D721Med (cell line): ENCODE results near the gene CASD1.
A peak's percentile ranks its signal among the peaks of the same experiment; 100 is the strongest.

Source experiments
- DNase-seq: peaks from one replicate; pipeline ENCODE4 v3.0.0; 2011; ENCODE audit warnings: low spot score; ENCODE audit not compliant: insufficient read length
- FAIRE-seq: peaks from 2 replicates; lab custom pipeline; 2011; peaks lifted over from hg19 to GRCh38; lab: Jason Lieb, UNC
- TF ChIP-seq, protein P1 (sequence below): IDR thresholded peaks from 2 replicates; pipeline ENCODE4 v1.5.1; 2012; ENCODE audit warnings: mild to moderate bottlenecking, control low read depth; ENCODE audit not compliant: insufficient read depth; ENCODE audit errors: missing control alignments

The CASD1 gene

DNA sequence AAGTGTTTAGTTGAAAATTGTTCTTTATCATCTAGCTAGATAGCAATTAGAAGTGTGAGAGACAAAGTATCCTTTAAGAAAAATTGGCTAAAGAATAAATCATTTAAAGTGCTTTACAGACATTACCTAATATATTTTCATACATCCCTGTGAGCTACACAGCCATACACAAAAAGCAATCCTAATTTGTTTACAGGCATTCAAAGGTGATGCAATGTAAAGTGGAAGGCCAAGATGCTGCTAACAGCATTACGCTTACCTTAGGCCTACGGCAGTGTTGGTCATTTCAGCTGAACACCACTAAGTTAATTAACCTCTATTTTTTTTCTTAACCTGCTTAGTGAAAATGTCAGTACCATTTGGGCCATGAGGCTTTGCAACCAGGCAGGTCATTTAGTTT lies 10.7 kb upstream of the CASD1 start:
- DNase-seq (no peak), FAIRE-seq (no peak)
- TF ChIP-seq, protein P1, sequence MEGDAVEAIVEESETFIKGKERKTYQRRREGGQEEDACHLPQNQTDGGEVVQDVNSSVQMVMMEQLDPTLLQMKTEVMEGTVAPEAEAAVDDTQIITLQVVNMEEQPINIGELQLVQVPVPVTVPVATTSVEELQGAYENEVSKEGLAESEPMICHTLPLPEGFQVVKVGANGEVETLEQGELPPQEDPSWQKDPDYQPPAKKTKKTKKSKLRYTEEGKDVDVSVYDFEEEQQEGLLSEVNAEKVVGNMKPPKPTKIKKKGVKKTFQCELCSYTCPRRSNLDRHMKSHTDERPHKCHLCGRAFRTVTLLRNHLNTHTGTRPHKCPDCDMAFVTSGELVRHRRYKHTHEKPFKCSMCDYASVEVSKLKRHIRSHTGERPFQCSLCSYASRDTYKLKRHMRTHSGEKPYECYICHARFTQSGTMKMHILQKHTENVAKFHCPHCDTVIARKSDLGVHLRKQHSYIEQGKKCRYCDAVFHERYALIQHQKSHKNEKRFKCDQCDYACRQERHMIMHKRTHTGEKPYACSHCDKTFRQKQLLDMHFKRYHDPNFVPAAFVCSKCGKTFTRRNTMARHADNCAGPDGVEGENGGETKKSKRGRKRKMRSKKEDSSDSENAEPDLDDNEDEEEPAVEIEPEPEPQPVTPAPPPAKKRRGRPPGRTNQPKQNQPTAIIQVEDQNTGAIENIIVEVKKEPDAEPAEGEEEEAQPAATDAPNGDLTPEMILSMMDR, result no peak

DNA sequence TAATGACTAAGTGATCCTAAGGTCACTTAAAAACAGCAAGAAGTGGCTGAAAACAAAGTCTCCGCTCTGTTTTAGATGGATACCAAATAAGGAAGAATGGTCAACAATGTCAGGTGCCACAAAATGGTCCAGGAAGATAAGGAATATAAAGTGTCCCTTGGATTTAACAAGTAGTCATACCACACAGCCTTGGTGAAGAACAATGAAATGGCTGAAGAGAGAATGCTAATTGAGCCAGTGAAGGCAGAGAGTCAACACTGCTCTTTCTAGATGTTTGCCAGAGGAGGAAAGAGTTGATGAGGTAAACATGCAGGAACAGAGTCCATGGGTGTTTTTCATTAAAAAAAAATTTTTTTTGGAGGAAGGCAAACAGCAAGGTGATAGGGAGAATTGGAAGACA lies 2.1 kb upstream of the CASD1 start:
- FAIRE-seq, result no peak
- TF ChIP-seq, protein P1, result no peak
- DNase-seq, result no peak

DNA sequence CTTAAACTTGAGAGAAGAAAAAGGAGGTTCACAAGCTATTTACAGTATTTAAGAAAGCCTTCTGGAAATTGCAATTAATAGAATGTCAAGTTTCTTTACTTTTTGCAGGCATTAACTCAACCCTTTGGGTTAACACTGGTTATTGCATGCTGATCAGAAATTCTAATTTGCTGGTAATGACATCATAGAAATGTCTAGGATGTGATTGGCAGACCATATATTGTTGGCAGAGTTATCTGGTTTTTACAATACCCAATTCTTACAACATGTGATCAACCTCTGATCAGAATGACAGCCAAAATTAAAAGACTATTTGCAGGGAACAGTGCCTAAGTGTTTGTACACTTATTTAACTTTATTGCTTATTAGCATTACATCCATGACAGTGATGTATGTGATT lies 1.6 kb upstream of the CASD1 start:
- FAIRE-seq (no peak), DNase-seq (no peak)
- TF ChIP-seq, protein P1, result no peak

DNA sequence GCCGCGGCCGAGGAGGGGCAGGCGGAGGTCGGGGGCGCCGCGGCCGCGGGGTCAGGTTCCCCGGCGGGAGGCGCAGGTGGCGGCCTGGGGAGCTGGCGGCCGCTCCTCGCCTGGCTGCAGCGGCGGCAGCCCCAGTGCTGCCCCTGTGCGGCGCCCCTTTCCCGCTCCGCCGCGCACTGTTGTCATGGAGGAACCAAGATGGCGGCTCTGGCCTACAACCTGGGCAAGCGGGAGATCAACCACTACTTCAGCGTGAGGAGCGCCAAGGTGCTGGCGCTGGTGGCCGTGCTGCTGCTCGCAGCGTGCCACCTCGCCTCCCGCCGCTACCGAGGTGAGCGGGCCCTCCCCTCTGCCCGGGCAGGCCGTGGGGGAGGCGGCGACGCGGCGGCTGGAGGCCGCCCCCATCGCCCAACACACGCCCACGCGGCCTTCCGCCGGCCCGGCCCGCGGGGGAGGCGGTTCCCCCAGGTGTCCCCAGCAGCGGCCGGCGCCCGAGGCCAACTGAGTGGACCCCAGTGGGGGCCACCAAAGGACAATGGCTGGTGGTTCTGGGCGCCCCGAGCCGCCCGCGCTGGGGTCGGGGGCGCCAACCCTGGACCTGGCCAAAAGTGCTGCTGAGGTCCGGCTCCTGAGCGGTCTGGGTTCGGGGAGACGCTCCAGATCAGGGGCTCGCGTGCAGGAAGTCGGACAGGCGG lies 425 bp downstream of the CASD1 start:
- TF ChIP-seq, protein P1, result peak; percentile 22
- DNase-seq, result peak; percentile 41
- no peak for FAIRE-seq

DNA sequence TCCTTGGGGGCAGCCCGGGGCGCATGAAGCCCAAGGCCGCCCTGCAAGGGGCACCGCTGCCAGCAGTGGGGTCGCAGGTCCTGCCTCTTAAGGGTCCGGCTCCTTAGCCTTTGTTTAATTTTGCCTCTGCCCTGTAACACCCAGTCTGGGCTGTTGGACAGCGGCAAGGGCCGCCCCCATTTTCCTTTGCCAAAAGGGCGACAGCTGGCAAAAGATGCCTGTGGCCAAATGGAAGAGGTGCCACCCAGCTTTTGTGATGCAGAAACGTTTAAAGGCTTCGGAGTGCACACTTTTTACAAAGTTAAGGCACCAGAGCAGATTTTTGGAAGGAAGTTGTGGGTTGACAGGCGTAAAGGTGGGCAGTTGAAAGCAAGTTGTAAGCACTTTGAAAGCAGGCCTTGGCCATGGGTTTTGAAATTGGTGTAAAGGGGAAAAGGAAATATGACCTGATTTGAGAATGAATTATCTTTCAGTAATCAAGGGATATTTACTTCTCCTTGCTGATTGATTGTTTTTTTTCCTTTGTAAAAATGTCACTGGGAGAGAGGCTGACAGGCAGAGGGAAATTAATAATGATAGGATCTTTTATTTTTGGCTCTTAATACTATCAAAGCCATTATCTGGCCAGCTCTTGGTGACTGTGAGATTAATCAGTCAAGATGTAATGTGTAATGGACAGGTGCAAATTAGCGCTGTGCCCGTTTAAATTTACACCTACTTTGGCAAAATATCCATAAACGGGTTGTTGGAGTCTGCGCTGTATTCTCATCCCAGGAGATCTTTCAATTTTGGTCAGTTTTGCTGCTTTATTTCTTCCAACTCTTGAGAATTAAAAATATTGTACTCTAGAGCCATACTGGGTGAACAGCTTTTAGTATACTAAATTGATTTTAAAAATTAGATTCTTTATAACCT lies 1.2 kb downstream of the CASD1 start:
- TF ChIP-seq, protein P1, result no peak
- DNase-seq, result no peak
- no peak for FAIRE-seq

DNA sequence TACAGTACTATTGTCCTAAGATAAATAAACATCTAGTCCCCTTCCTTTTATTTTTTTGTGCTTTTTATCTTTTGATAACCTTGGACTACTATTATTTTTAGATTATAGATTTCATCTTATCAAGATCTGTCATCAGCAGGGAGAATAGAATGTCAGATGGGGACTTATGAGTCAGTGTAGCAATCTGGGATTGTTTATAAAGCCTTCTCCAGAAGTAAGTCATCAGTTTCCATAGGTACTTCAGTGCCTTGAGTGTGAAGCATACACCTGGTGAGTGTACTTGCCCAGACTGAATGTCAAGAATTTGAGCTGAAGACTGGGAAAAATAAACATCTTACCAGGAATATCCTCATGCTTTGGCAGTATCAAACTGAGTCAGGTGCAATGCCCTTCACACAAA lies 2.1 kb downstream of the CASD1 start:
- FAIRE-seq (peak; percentile 56), DNase-seq (no peak)
- TF ChIP-seq, protein P1, result no peak
